Erythroblast (primary cell): ENCODE measurements around the gene NPLOC4.
A peak's percentile ranks its signal among the peaks of the same experiment; 100 is the strongest.

Source experiments
- DNase-seq, 2 experiments: peaks; one replicate each; lab custom pipeline; 2025; lab: John Stamatoyannopoulos, UW
- GATA1 ChIP-seq: IDR thresholded peaks from 2 replicates; pipeline ENCODE4 v1.6.1; 2011; ENCODE audit warnings: low read depth, mild to moderate bottlenecking, control low read depth, low read length, moderate library complexity
- POLR2A ChIP-seq: IDR thresholded peaks from 2 replicates; pipeline ENCODE4 v1.6.1; 2011; ENCODE audit warnings: mild to moderate bottlenecking, low read length

NPLOC4 gene

DNA sequence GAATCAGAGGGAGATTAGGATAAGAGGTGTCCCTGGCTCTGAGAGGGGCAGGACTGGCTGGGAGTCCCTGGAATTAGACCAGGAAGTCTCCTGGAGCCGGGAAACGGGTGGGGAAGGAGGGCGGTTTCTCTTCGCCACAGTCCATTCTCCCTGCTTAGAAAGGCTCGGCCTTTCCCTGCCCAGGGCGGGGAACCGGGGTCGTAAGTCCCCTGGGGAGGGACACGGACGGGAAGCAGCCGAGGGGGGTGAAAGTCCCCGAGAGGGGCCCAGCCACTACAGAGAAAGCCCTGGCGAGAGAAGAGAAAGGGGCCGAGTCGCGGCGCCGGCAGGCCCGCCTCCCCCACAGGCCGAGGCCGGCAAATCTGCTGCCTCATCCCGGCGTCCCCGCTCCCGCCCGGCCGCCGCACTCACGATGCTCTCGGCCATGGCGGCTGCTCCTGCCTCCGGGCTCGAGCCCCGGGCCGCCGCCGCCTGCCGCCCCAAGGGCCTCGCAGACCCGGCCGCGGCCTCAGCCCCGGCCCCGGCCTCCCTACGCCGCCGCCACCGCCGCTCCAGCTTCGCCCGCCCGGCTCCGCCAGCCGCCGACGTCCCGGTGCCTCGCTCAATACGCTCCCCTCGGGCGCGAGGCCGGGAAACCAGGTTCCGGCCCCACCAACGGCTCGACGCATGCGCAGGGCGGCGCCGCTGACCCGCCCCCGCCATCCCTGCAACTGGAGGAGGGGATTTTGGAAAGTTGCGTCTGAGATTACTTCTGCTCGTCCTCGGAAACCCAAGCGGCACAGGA lies at the start of gene NPLOC4, which contains the start of gene TSPAN10:
Gene NPLOC4, minus strand, starts transcription at position 608 of the 784 bp plus-strand sequence. Its CDS starts 182 bp downstream, at position 426.
Gene TSPAN10, plus strand, starts transcription at position 692 of the 784 bp plus-strand sequence. CDS start 5,217 bp downstream, outside the sequence.
- DNase-seq = peak; percentile 88 to 92
- TF ChIP-seq POLR2A = peak; percentile 82
- TF ChIP-seq GATA1 = no peak

DNA sequence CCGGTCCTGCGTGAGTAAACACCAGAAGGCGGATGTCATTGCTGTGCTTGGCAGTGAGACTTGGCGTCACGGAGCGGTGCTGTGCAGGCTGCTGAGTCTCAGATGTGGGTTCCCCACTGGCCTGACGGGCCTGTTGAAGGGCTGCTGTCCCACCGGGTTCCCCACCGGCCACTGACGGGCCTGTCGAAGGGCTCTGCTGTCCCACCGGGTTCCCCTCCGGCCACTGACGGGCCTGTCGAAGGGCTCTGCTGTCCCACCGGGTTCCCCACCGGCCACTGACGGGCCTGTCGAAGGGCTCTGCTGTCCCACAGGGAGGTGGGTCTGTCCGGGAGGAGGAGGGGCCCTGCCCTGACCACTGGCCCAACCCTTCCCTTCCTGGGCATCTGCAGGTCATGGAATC lies 49.7 kb upstream of the NPLOC4 start:
- DNase-seq = no peak

DNA sequence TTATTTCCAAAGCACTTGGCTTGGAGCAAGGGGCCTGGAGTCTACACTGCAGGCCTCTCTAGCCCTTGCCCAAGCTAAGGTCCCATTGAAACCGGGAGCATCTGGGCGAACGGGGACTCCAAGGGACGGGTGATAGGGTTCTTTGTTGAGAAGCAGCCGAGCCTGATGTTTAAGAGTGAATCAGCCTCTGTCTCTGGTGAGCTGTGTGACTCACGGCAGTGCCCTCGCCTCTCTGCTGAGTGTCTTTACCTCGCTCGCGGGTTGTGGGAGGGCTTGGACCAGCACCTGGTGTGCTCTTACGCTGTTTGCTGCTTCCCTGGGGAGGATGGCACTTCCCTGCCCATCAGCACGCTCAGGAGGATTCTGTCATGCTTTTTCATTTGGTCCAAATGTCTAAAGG lies 48.2 kb upstream of the NPLOC4 start:
- DNase-seq = peak; percentile 21 to 43
- TF ChIP-seq GATA1 (no peak), POLR2A (no peak)

More for the DNA sequence above, 49.7 kb upstream of the NPLOC4 start:
- TF ChIP-seq POLR2A = no peak
- TF ChIP-seq GATA1 = no peak

DNA sequence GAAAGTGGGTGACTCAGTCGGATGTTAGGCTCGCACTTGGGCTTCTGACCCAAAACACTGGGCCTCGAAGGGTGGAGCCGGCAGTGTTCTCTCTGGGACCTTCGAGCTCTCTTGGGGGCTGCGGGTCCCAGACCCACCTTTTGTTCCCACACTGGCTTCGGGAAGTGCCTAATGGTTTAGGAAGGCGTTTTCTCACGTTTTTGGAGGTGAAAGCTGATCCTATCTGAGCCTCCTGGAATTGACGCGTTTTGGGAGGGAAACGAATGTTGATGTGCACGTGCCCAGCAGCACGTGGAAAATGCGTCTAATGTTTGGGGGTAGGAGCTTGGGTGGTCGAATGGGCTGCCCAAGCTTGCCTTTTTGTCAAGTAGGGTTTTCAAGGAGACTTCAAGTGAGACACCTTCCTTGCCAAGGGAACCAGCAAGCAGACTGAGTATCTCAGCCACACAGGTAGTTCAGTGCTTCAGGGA lies 47.6 kb upstream of the NPLOC4 start:
- DNase-seq = peak in 1 of 2 experiments; percentile 64
- no peak for TF ChIP-seq POLR2A
- no peak for TF ChIP-seq GATA1

DNA sequence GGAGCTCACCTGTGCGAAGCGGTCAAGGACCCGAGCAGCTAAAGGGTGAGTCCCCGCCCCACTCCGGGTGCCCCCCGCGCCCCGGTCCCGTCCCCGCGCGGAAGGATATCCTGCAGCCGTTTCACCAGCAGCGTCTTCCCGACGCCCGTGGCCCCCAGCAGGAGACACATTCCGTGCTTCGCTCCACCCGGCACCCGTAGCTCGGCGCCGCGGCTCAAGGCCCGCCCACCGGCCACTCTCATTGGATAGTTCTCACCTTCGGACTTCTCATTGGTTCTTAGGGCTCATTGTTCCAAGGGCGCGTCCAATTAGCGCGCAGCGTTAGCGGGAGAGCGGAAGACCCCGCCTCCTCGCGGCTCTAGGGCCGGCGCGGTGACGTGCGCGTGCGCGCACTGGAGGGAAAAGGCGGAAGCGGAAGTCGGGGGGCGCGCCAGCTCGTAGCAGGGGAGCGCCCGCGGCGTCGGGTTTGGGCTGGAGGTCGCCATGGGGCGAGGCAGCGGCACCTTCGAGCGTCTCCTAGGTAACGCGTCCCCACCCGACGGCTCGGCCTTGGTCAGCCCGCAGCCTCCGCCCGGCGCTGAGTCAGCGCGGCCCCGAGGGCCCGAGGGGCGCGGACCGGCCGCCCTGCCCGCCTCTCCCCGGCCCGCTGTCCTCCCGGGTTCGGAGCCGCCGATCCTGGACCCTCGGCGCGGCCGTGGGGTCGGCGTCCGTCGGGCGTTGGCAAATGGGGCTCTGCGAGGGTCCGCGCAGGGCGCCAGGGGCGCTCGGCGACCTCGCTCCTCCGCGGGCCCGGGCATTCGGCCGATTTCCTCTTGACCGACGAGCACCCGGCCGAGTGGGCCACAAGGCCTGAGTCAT lies 46.9 kb upstream of the NPLOC4 start, which contains the start of the genes ARL16 and HGS:
Gene ARL16, minus strand, starts transcription at position 214 of the 858 bp plus-strand sequence. Its CDS starts 44 bp downstream, at position 170.
Gene HGS, plus strand, starts transcription at position 428 of the 858 bp plus-strand sequence. Its CDS starts 56 bp downstream, at position 484.
- DNase-seq = peak; percentile 99 to 100
- TF ChIP-seq GATA1 (no peak), POLR2A (peak; percentile 74)

DNA sequence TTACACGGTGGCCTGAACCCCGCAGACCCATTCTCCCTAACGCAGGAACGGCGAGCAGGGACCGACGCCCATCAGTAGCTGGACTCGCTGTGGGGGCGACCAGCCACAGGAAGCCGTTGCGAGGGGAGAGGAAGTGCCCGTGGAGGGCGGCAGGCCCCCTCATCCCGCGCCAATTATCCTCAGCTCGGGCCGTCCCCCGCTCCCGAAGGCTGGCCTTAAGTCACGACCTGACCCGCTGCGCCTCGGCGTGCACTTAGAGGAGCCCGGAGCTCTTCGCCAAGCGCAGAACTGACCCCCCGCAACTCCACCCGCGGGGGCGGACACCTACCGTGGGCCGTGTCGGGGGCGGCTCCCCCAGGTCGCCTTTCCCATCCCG lies 46.3 kb upstream of the NPLOC4 start:
- DNase-seq = no peak
- no peak for TF ChIP-seq POLR2A
- no peak for TF ChIP-seq GATA1

DNA sequence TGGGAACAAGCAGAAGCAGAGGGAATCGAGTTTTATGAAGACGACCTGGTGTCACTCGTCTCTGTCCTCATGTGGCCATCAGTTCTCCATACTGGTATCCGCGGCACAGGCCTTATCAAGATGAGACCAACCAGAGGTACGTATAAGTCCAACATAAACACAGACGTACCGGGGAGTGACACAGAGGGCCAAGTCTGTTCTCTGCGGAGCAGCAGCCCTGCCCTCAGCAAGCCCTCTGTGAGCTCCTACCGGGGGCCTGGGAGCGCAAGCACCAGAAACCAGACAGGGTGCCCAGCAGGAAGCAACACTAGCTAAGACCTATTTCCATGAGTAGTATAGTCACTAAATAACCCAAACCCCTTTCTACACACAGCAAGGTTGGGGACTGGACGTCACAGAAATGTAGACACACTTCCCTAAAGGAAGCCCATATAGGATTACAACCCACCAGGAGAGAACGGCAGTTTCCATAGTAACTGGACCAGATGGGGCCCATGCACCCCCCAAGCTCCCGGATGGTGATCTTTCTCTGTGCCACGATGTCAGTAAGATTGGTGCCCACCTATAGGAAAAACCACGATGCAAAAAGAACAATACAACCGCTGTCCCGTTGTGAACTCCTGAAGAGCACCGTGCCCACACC lies 45.8 kb upstream of the NPLOC4 start:
- TF ChIP-seq GATA1 (no peak), POLR2A (no peak)
- peak; percentile 33 to 44 for DNase-seq

DNA sequence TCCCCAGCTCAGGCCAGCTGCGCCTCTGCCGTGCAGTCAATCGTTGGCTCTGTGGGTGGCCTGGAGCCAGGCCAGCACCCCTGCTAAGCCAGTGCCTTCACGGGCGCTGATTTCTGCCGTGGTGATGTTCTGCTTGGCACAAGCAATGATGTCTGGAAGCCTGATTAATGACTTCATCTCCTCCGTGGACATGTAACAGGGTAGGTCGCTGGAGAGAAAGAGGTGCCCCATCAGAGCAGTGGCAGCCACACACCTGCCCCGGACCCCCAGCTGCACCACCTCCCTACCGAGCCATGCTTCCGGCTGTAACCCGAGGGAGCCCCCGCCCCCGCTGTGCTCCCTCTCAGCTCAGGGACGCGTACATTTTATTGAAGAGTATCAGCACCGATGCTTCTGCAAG lies 44.8 kb upstream of the NPLOC4 start:
- no peak for DNase-seq
- TF ChIP-seq GATA1 (no peak), POLR2A (no peak)

DNA sequence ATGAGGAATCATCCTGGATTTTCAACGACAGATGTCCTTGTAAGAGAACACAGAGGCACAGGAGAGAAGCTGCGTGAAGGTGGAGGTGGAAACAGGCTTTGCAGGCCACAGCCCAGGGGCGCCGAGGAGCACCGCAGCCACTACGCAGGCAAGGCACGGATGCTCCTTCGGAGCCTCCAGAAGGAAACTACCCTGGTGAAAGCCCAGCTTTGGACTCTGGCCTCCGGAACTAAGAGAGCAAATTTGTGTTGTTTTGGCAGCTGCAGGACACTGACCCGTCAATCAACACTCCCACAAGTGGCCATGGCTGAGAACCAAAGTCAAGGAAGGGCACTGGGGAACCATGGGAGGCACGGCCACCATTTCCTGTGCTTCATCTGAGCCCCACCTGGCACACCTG lies 43.2 kb upstream of the NPLOC4 start:
- DNase-seq = no peak
- no peak for TF ChIP-seq GATA1
- no peak for TF ChIP-seq POLR2A

DNA sequence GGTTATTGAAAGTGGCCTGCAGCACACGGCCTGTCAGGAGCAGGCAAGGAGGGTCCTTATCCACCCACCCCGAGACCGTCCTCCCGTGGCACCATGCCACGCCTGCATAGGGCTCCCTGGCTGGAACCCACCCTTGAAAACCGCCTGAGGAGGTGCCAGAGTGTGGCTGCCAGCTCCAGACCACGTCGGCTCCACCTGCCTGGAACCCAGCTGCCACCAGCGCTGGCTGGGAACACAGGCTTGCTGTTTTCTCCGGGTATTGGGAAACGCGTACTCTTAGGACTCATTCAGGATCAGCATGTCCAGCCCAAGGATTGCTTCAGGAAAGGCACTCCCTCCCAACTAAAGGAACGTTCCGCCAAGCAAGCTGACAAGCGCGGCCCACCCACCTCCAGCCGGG lies 40.0 kb upstream of the NPLOC4 start:
- DNase-seq = no peak
- TF ChIP-seq POLR2A = no peak
- no peak for TF ChIP-seq GATA1

DNA sequence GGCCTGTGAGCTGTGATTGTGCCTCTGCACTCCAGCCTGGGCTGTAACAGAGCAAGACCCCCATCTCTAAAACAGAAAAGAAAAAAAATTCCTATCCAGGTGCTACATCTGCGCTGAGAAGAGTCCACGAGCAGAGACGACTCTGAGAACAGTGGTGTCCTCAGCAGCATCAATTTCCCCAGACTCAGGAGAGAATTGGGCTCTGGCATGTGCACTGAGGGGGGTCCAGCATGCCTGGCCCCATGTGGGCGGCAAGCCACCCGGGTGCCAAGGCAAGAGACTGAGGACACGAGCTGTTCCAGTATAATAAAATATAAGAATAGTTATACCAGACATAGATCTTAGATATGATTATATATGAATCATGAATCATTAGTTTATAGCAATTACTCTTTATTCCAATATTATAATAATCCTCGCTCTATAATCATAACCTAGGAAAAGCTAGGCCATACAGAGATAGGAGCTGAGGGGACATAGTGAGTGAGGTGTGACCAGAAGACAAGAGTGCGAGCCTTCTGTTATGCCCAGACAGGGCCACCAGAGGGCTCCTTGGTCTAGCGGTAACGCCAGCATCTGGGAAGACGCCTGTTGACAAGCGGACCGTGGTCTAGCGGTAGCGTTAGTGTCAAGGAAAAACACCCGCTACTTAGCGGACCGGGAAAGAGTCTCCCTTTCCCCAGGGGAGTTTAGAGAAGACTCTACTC lies 38.8 kb upstream of the NPLOC4 start:
- DNase-seq = peak; percentile 44 to 56

DNA sequence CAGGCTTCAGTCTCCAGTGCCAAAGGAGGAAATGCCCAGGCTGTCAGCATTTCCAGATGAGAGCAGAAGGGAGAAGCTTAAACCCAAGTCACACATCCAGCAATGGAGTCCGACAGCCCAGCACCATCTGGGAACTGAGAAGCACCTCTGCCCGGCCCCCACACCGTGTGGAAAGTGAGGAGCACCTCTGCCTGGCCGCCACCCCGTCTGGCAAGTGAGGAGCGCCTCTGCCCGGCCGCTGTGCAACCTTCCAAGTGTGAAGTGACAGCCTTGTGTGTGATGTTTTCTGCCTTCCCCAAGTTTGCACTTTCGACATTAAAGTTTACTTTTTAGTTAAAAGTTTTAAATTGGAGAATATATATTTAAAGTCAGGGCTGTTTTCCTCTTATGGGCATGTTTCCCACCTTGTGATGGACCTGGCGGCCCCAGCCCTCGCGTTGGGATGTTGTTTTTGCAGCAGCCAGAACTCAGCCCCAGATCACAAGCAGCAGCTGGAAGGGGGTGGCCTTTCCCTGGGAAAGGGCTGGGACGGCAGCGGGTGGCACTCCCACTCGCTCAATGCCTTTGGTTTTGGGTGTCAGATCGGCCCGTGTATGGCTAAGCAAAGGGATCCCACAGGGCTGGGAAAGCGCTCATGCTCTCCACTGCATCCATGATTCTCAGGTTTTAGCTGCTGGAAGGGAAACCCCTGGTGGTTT lies 36.8 kb upstream of the NPLOC4 start:
- DNase-seq = no peak
- TF ChIP-seq GATA1 (no peak), POLR2A (no peak)

DNA sequence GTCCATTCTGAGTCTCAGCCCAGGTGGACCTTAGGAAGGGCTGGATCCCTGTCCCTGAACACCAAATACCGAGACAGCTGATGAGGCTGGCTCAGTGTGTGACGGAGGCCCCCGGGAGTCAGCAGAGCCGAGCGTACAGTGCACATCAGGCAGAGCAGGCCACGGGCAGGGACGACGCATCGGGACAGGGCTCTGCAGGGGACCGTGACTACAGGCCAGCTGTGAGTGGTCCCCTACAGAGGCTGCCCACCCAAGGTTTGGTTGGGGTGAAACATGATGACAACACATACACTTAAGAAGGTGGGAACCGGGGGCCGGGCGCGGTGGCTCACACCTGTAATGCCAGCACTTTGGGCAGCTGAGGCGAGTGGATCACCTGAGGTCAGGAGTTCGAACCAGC lies 36.0 kb upstream of the NPLOC4 start:
- TF ChIP-seq GATA1 = no peak
- TF ChIP-seq POLR2A = no peak
- DNase-seq = no peak
